Stimulated activated CD8-positive, alpha-beta memory T cell treated with anti-CD3 and anti-CD28 coated beads, Interleukin-4, amount 100 ng/mL, for 4 hours (primary cell): ENCODE measurements around the gene GLTP.

Experiments used
- DNase-seq, 2 donors: peaks; one replicate each; pipeline ENCODE4 v3.0.0-alpha.2; 2020; ENCODE audit warnings: low read depth in 2 of 2, low spot score in 1 of 2

GLTP gene

GRCh38 chr12:109844983-109845823, 35.1 kb downstream of the GLTP start:
- peak; percentile 62 to 81 for DNase-seq

- DNase-seq: no peak
Observed at GRCh38 chr12:109844091-109844490, 36.2 kb downstream of the GLTP start.

- no peak for DNase-seq
Observed at GRCh38 chr12:109842021-109842420, 38.3 kb downstream of the GLTP start.

- DNase-seq: no peak
Observed at GRCh38 chr12:109841356-109841755, 39.0 kb downstream of the GLTP start.

GRCh38 chr12:109840305-109841074, 39.9 kb downstream of the GLTP start:
- no peak for DNase-seq

GRCh38 chr12:109839444-109839843, 40.9 kb downstream of the GLTP start:
- no peak for DNase-seq

- no peak for DNase-seq
Observed at GRCh38 chr12:109836916-109837315, 43.4 kb downstream of the GLTP start.

- no peak for DNase-seq
Observed at GRCh38 chr12:109835827-109836226, 44.5 kb downstream of the GLTP start.

GRCh38 chr12:109833307-109834189, 46.8 kb downstream of the GLTP start, which contains the start of gene TRPV4:
Gene TRPV4 (minus strand): TSS chr12:109833398. CDS start chr12:109814796, 18,602 bp downstream.
- no peak for DNase-seq

- DNase-seq: no peak
Observed at GRCh38 chr12:109832541-109833306, 47.6 kb downstream of the GLTP start.

GRCh38 chr12:109831929-109832328, 48.4 kb downstream of the GLTP start:
- DNase-seq: no peak

- no peak for DNase-seq
Observed at GRCh38 chr12:109831365-109831764, 49.0 kb downstream of the GLTP start.

- no peak for DNase-seq
Observed at GRCh38 chr12:109830718-109831117, 49.6 kb downstream of the GLTP start.

- DNase-seq: no peak
Observed at GRCh38 chr12:109830267-109830666, 50.1 kb downstream of the GLTP start.

- DNase-seq: no peak
Observed at GRCh38 chr12:109829667-109830066, 50.7 kb downstream of the GLTP start.

- no peak for DNase-seq
Observed at GRCh38 chr12:109828754-109829511, 51.4 kb downstream of the GLTP start.

GRCh38 chr12:109827566-109828550, 52.5 kb downstream of the GLTP start:
- DNase-seq: no peak

- no peak for DNase-seq
Observed at GRCh38 chr12:109827080-109827479, 53.3 kb downstream of the GLTP start.

- DNase-seq: no peak
Observed at GRCh38 chr12:109824731-109825130, 55.6 kb downstream of the GLTP start.
